AG04450 (cell line): ENCODE results near the gene ENC1. TPM values are rescaled to one million over a fixed set of nuclear protein-coding genes. Genes with fewer than 3 reads are reported as not detected.

ENCODE experiments used
- CTCF ChIA-PET: fragments of 300-600, 350-600 bp; formaldehyde crosslinking; extraction: SDS; loops from one replicate; lab custom pipeline; 2022; ENCODE audit warnings: antibody characterized with exemption, inconsistent platforms; lab: Charles Lee
- POLR2A ChIA-PET: fragments of 350-600 bp; formaldehyde crosslinking; extraction: SDS; loops from one replicate; lab custom pipeline; 2021; ENCODE audit warnings: antibody characterized with exemption, inconsistent platforms; lab: Yijun Ruan, JAX
- DNase-seq: peaks from one replicate; pipeline ENCODE4 v3.0.0-alpha.2; 2011; ENCODE audit warnings: low read depth, low spot score
- H3K27ac ChIP-seq: one replicate; pipeline ENCODE4 v1.5.1; 2012; ENCODE audit warnings: low read depth, low read length, control low read depth
- H3K27me3 ChIP-seq: one replicate; pipeline ENCODE4 v1.6.0; 2012; ENCODE audit warnings: low read length; ENCODE audit not compliant: control insufficient read depth, insufficient read depth
- H3K4me3 ChIP-seq: 2 replicates; pipeline ENCODE4 v1.5.1; 2011; ENCODE audit warnings: mild to moderate bottlenecking, low read depth, low read length, control low read depth
- H3K9me3 ChIP-seq: 2 replicates; pipeline ENCODE4 v1.5.1; 2012; ENCODE audit warnings: low read length; ENCODE audit not compliant: control insufficient read depth, insufficient read depth
- CTCF ChIP-seq: IDR thresholded peaks from 2 replicates; pipeline ENCODE4 v1.5.1; 2011; ENCODE audit warnings: low read depth, low read length, control low read depth, inconsistent platforms
- polyA plus RNA-seq: library from polyadenylated mRNA; depleted of rRNA; stranded (reverse); fragments of >200 nt; gene quantifications from 2 replicates; pipeline ENCODE4 v1.2.3, GENCODE V29; 2011; rRNA removed

The ENC1 gene
- polyA plus RNA-seq, 1 experiment = 19.3 TPM

GRCh38 chr5:74581988-74582365 is 58.6 kb downstream of the ENC1 start:
- H3K27ac ChIP-seq = no peak overlapping the region
- ChIA-PET CTCF (no interaction called here), POLR2A (no interaction called here)
- DNase-seq = no peak
- H3K9me3 ChIP-seq = no peaks in the 10 kb centered on the region
- TF ChIP-seq CTCF = no peak
- no peak overlapping the region for H3K4me3 ChIP-seq
- H3K27me3 ChIP-seq = no peaks in the 10 kb centered on the region

GRCh38 chr5:74580729-74581109 is 59.8 kb downstream of the ENC1 start:
- H3K4me3 ChIP-seq = no peak overlapping the region
- TF ChIP-seq CTCF = no peak

GRCh38 chr5:74579215-74579614 is 61.3 kb downstream of the ENC1 start:
- no peak for DNase-seq

More at GRCh38 chr5:74580729-74581109, 59.8 kb downstream of the ENC1 start:
- H3K27me3 ChIP-seq = no peaks in the 10 kb centered on the region
- no peaks in the 10 kb centered on the region for H3K9me3 ChIP-seq
- CTCF ChIA-PET = interaction anchor here (0.6 kb wide), 1 partner anchor 15 kb away, joined by 3 read pairs; no protein-coding TSS in a partner anchor
- DNase-seq = no peak
- POLR2A ChIA-PET = no interaction called here
- no peak overlapping the region for H3K27ac ChIP-seq

GRCh38 chr5:74578356-74579044 is 62.0 kb downstream of the ENC1 start:
- DNase-seq = no peak
- H3K27me3 ChIP-seq = no peaks in the 10 kb centered on the region
- no peak overlapping the region for H3K27ac ChIP-seq
- ChIA-PET CTCF (no interaction called here), POLR2A (no interaction called here)
- TF ChIP-seq CTCF = no peak
- no peak overlapping the region for H3K4me3 ChIP-seq
- H3K9me3 ChIP-seq = no peaks in the 10 kb centered on the region

More at GRCh38 chr5:74579215-74579614, 61.3 kb downstream of the ENC1 start:
- no peaks in the 10 kb centered on the region for H3K9me3 ChIP-seq
- H3K4me3 ChIP-seq = no peak overlapping the region
- ChIA-PET CTCF (no interaction called here), POLR2A (no interaction called here)
- H3K27me3 ChIP-seq = no peaks in the 10 kb centered on the region
- H3K27ac ChIP-seq = no peak overlapping the region
- TF ChIP-seq CTCF = no peak

Other genes with a start within 250 kb of the ENC1 start
- 193 and 246 TPM in 2 replicates for gene HEXB, start 44.5 kb upstream of the ENC1 start, polyA plus RNA-seq
- 43.9 and 52.5 TPM in 2 replicates for gene GFM2, start 126.4 kb upstream of the ENC1 start, polyA plus RNA-seq
- 90.1 and 138 TPM in 2 replicates for gene NSA2, start 126.5 kb upstream of the ENC1 start, polyA plus RNA-seq
- gene FAM169A, start 225.7 kb upstream of the ENC1 start, polyA plus RNA-seq = 0.05 TPM in 1 of 2 replicates, not detected in the other